HepG2 (cell line): ENCODE measurements around the gene MCF2L. TPM values are rescaled to one million over a fixed set of nuclear protein-coding genes. Genes with fewer than 3 reads are reported as not detected.

Experiments used
- ATAC-seq: fragments of 200-7000 bp; cut with Tn5 transposase; 3 replicates; pipeline ENCODE4 v1.9.1; 2020; ENCODE audit warnings: mild to moderate bottlenecking, moderate library complexity
- BruUV-seq: library from RNA; stranded (reverse); fragments of 400-500 nt; replicated peaks from 2 replicates; lab custom pipeline; 2021; lab: Mats Ljungman, UMichigan
- CTCF ChIA-PET: fragments of 300-600 bp; formaldehyde crosslinking; extraction: SDS; loops from one replicate; lab custom pipeline; 2021; ENCODE audit warnings: low total read pairs, inconsistent platforms, low intra/inter-chr PET ratio; lab: Yijun Ruan, JAX
- POLR2A ChIA-PET: fragments of 350-600 bp; sonication (Branson Sonifier 250); formaldehyde crosslinking; loops from one replicate; lab custom pipeline; 2020; ENCODE audit warnings: antibody characterized with exemption, inconsistent platforms; lab: Yijun Ruan, JAX
- DNase-seq: peaks from one replicate; pipeline ENCODE4 v3.0.0-alpha.2; 2015; ENCODE audit warnings: low spot score
- FAIRE-seq: peaks from 3 replicates; lab custom pipeline; 2011; peaks lifted over from hg19 to GRCh38; lab: Jason Lieb, UNC
- H2AFZ ChIP-seq: one replicate; pipeline ENCODE4 v1.6.1; 2011; ENCODE audit warnings: low read length, inconsistent platforms
- H3K27ac ChIP-seq: fragments of 300-600 bp; 3 replicates; pipeline ENCODE4 v1.8.0; 2011; ENCODE audit warnings: mixed run types, mild to moderate bottlenecking, mixed read lengths, low read length, inconsistent platforms; ENCODE audit not compliant: insufficient read depth; ENCODE audit errors: extremely low read length
- H3K27me3 ChIP-seq, 2 experiments: fragments of 200-600 bp in 1 of 2; 2 replicates in 1 of 2; 3 replicates in 1 of 2; pipeline versions ENCODE4 v1.6.0 to v1.8.0; 2011; ENCODE audit warnings: low read length in 2 of 2, mild to moderate bottlenecking in 2 of 2, moderate library complexity in 2 of 2, inconsistent platforms in 1 of 2; ENCODE audit not compliant: insufficient read depth in 2 of 2, control insufficient read depth in 1 of 2
- H3K36me3 ChIP-seq, 2 experiments: fragments of 200-600 bp in 1 of 2; replicated peaks in 1 of 2; 2 replicates in 1 of 2; 3 replicates in 1 of 2; pipeline versions ENCODE4 v1.5.1 to v1.8.0; 2011; ENCODE audit warnings: low read length in 2 of 2, inconsistent platforms in 1 of 2; ENCODE audit not compliant: insufficient read depth in 2 of 2, control insufficient read depth in 1 of 2
- H3K4me1 ChIP-seq: 2 replicates; pipeline ENCODE4 v1.5.1; 2012; ENCODE audit warnings: low read length, inconsistent platforms; ENCODE audit not compliant: insufficient read depth
- H3K4me2 ChIP-seq: 2 replicates; pipeline ENCODE4 v1.6.0; 2011; ENCODE audit warnings: low read depth, low read length, inconsistent platforms
- H3K4me3 ChIP-seq, 3 experiments: fragments of 200-600 bp in 1 of 3; sonication (generic), shearing (Covaris generic) in 1 of 3; replicated peaks in 1 of 3; 2 replicates each; pipeline ENCODE4 v1.5.1; 2011 to 2016; ENCODE audit warnings: low read length in 3 of 3, inconsistent platforms in 2 of 3, low read depth in 2 of 3, mild to moderate bottlenecking in 2 of 3, control low read depth in 1 of 3, mixed read lengths in 1 of 3; ENCODE audit not compliant: insufficient read depth in 1 of 3
- H3K79me2 ChIP-seq: one replicate; pipeline ENCODE4 v1.6.1; 2011; ENCODE audit warnings: low read length, inconsistent platforms; ENCODE audit not compliant: insufficient read depth
- H3K9ac ChIP-seq: 2 replicates; pipeline ENCODE4 v1.6.0; 2011; ENCODE audit warnings: mild to moderate bottlenecking, low read depth, low read length, inconsistent platforms; ENCODE audit not compliant: insufficient read depth
- H3K9me3 ChIP-seq: 2 replicates; pipeline ENCODE4 v1.5.1; 2012; ENCODE audit warnings: mild to moderate bottlenecking, low read length
- H4K20me1 ChIP-seq: 2 replicates; pipeline ENCODE4 v1.6.0; 2011; ENCODE audit warnings: inconsistent platforms, mild to moderate bottlenecking, low read length, moderate library complexity; ENCODE audit not compliant: insufficient read depth
- HNRNPL ChIP-seq: fragments of 200-400 bp; formaldehyde crosslinking; IDR thresholded peaks from 2 replicates; pipeline ENCODE4 v1.6.1; 2017; ENCODE audit warnings: mild to moderate bottlenecking, low read depth, low read length
- KDM5B ChIP-seq: sonication (generic); formaldehyde crosslinking; IDR thresholded peaks from 2 replicates; pipeline ENCODE4 v1.4.0; 2020; ENCODE audit warnings: missing genetic modification reagents, mild to moderate bottlenecking, borderline replicate concordance
- KLF9 ChIP-seq: IDR thresholded peaks from 2 replicates; pipeline ENCODE4 v1.6.1; 2016; ENCODE audit warnings: low read depth
- RXRA ChIP-seq: sonication (generic); formaldehyde crosslinking; IDR thresholded peaks from 2 replicates; pipeline ENCODE4 v1.5.1; 2020; ENCODE audit warnings: missing genetic modification reagents
- TBX2 ChIP-seq: sonication (generic); formaldehyde crosslinking; IDR thresholded peaks from 2 replicates; pipeline ENCODE4 v1.5.0; 2020; ENCODE audit warnings: missing genetic modification reagents, mild to moderate bottlenecking, borderline replicate concordance
- ZBTB38 ChIP-seq: sonication (generic); formaldehyde crosslinking; IDR thresholded peaks from 2 replicates; pipeline ENCODE4 v1.5.1; 2020; ENCODE audit warnings: mild to moderate bottlenecking, missing genetic modification reagents
- ZBTB40 ChIP-seq, 2 experiments: fragments of 450-650 bp in 1 of 2; sonication (generic) in 1 of 2; formaldehyde crosslinking in 1 of 2; IDR thresholded peaks; 2 replicates each; pipeline versions ENCODE4 v1.6.1 to v1.8.0; 2016 to 2022; ENCODE audit warnings: antibody characterized with exemption in 1 of 2, mild to moderate bottlenecking in 1 of 2, missing genetic modification reagents in 1 of 2
- ZFX ChIP-seq: sonication (generic); formaldehyde crosslinking; IDR thresholded peaks from 2 replicates; pipeline ENCODE4 v1.4.0; 2020; ENCODE audit warnings: mild to moderate bottlenecking, low read depth, missing genetic modification reagents, moderate library complexity
- ZNF776 ChIP-seq: sonication (generic); formaldehyde crosslinking; IDR thresholded peaks from 2 replicates; pipeline ENCODE4 v1.4.0; 2020; ENCODE audit warnings: mild to moderate bottlenecking, missing genetic modification reagents
- ZNF841 ChIP-seq: sonication (generic); formaldehyde crosslinking; IDR thresholded peaks from 2 replicates; pipeline ENCODE4 v1.8.1; 2023; ENCODE audit warnings: missing genetic modification reagents, borderline replicate concordance
- ZSCAN25 ChIP-seq: sonication (generic); formaldehyde crosslinking; IDR thresholded peaks from 2 replicates; pipeline ENCODE4 v1.8.0; 2022; ENCODE audit warnings: mild to moderate bottlenecking, missing genetic modification reagents
- WGBS: methylation state at CpG from one replicate; pipeline ENCODE4 v1.1.6; 2017; ENCODE audit warnings: low lambda C conversion rate; 5-methylcytosine and 5-hydroxymethylcytosine counted together
- in situ Hi-C: cut with HindIII; loops from 2 replicates; pipeline ENCODE4 v1.10.0; 2017; ENCODE audit warnings: low pct_unique_long_range_greater_than_20kb; ENCODE audit not compliant: extremely low pct_ligation_motif_present
- intact Hi-C: fragments of 100-400 bp; cut with micrococcal nuclease; formaldehyde crosslinking; loops from one replicate; pipeline ENCODE4 v1.10.0; 2022; ENCODE audit not compliant: unreplicated experiment
- polyA plus RNA-seq, 8 experiments: library from polyadenylated mRNA; depleted of rRNA in 3 of 8; stranded (reverse) in 7 of 8; unstranded in 1 of 8; fragments of >200 nt; fragmentation: Illumina TruSeq in 4 of 8; extraction: Trizol in 4 of 8; gene quantifications; 2 replicates each; pipeline versions ENCODE4 v1.2.1 to v1.2.3, GENCODE V29; 2011 to 2016; ENCODE audit warnings: low read depth in 4 of 8, missing spikeins in 1 of 8, mixed read lengths in 1 of 8; ENCODE audit not compliant: insufficient read depth in 1 of 8
- total RNA-seq, 5 experiments: library from RNA; depleted of rRNA; stranded (reverse); fragments of >200 nt; fragmentation: Illumina TruSeq; extraction: Trizol; gene quantifications; 2 replicates each; pipeline ENCODE4 v1.2.3, GENCODE V29; 2016; ENCODE audit warnings: low read depth in 1 of 5
- TF ChIP-seq, protein P1 (sequence below): sonication (generic); formaldehyde crosslinking; IDR thresholded peaks from 2 replicates; pipeline ENCODE4 v1.4.0; 2020; ENCODE audit warnings: missing genetic modification reagents

MCF2L gene
- total and polyA plus RNA-seq, 2 of the 13 experiments (the other 11 are each of a cell fraction or from before 2014, with no cell fraction given), result 19.4 to 28.4 TPM

- Histone ChIP-seq H2AFZ (no peak overlapping the region), H3K36me3 (peaks cover 2 to 12% of the 10 kb centered on the region in 2 experiments; a peak in 3 of 5 replicates), H3K9ac (peak overlapping the region; percentile 61), H3K27me3 (no peaks in the 10 kb centered on the region), H3K4me1 (peaks cover 50% of the 10 kb centered on the region), H3K27ac (peak overlapping the region; percentile 64), H3K79me2 (peaks cover 21% of the 10 kb centered on the region), H4K20me1 (no peaks in the 10 kb centered on the region), H3K4me2 (peak overlapping the region; percentile 99), H3K9me3 (no peaks in the 10 kb centered on the region), H3K4me3 (peak overlapping the region; percentile 52 to 73 (median 58))
- TF ChIP-seq KLF9 (CRISPR knock-in tag) (no peak), RXRA (CRISPR knock-in tag) (0 out of 2 replicates have a peak, but pooled peaks have one; percentile 21), HNRNPL (0 out of 2 replicates have a peak, but pooled peaks have one; percentile 66), KDM5B (CRISPR knock-in tag) (peak; percentile 44; the same call in 1 of the 2 replicates), ZSCAN25 (CRISPR knock-in tag) (no peak), ZBTB40 (IDR thresholded peaks at IDR 0.05) (no peak), ZBTB40 (CRISPR knock-in tag; IDR thresholded peaks at IDR 0.05) (peak; percentile 35; the same call in 1 of the 2 replicates), TBX2 (CRISPR knock-in tag) (0 out of 2 replicates have a peak, but pooled peaks have one; percentile 15), ZFX (CRISPR knock-in tag) (no peak), ZNF776 (0 out of 2 replicates have a peak, but pooled peaks have one; percentile 20), ZNF841 (CRISPR knock-in tag) (no peak), ZBTB38 (CRISPR knock-in tag) (peak; percentile 6; the same call in 1 of the 2 replicates)
- TF ChIP-seq, protein P1, sequence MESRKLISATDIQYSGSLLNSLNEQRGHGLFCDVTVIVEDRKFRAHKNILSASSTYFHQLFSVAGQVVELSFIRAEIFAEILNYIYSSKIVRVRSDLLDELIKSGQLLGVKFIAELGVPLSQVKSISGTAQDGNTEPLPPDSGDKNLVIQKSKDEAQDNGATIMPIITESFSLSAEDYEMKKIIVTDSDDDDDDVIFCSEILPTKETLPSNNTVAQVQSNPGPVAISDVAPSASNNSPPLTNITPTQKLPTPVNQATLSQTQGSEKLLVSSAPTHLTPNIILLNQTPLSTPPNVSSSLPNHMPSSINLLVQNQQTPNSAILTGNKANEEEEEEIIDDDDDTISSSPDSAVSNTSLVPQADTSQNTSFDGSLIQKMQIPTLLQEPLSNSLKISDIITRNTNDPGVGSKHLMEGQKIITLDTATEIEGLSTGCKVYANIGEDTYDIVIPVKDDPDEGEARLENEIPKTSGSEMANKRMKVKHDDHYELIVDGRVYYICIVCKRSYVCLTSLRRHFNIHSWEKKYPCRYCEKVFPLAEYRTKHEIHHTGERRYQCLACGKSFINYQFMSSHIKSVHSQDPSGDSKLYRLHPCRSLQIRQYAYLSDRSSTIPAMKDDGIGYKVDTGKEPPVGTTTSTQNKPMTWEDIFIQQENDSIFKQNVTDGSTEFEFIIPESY (CRISPR knock-in tag), result peak; percentile 31; the same call in 1 of the 2 replicates
- FAIRE-seq (no peak), ATAC-seq (peak; percentile 26), DNase-seq (no peak)
- ChIA-PET POLR2A (interaction anchor here (1.2 to 2.6 kb wide), 15 partner anchors 12 to 138 kb away, joined by 3 to 17 read pairs (median 7); partner anchors contain the start of gene MCF2L), CTCF (interaction anchor here (1.1 kb wide), 1 partner anchor 43 kb away, joined by 3 read pairs; no protein-coding TSS in a partner anchor)
- intact Hi-C loops, result loop anchor here (1.0 kb wide), 2 partner anchors 16 to 17 kb away; partner anchors contain the start of gene MCF2L
- WGBS, result 66% methylated on average over 17 of the region's 30 CpGs
- in situ Hi-C loops, result no loop called here
- no TSS peak for BruUV-seq
These were observed 16.9 kb downstream of the MCF2L start for GRCh38 chr13:112985803-112986408.
